BLaER1 treated with 17β-estradiol and CSF1 and Interleukin-3, amounts not matched to agents 10 nM and 100 nM (cell line): ENCODE data around the gene MGAT1.
"Not testable (repeated sequence)": the region's sequence is repeated elsewhere in the genome, so short reads cannot be mapped to it uniquely, and the experiment has no call there.

Experiments
- H3K27ac ChIP-seq, 11 experiments: shearing (Covaris generic); formaldehyde crosslinking; 2 replicates each; pipeline ENCODE4 v1.8.1; 2022
- H3K27me3 ChIP-seq, 11 experiments: shearing (Covaris generic); formaldehyde crosslinking; 2 replicates each; pipeline ENCODE4 v1.8.1; 2022
- H3K36me3 ChIP-seq, 11 experiments: shearing (Covaris generic); formaldehyde crosslinking; 2 replicates each; pipeline ENCODE4 v1.8.1; 2022
- H3K4me1 ChIP-seq, 10 experiments: shearing (Covaris generic); formaldehyde crosslinking; 2 replicates each; pipeline ENCODE4 v1.8.1; 2022
- H3K4me2 ChIP-seq, 11 experiments: shearing (Covaris generic); formaldehyde crosslinking; 2 replicates each; pipeline ENCODE4 v1.8.1; 2022
- H3K4me3 ChIP-seq, 10 experiments: shearing (Covaris generic); formaldehyde crosslinking; 2 replicates each; pipeline ENCODE4 v1.8.1; 2022
- H3K9ac ChIP-seq, 11 experiments: shearing (Covaris generic); formaldehyde crosslinking; 2 replicates each; pipeline ENCODE4 v1.8.1; 2022
- H3K9me3 ChIP-seq, 11 experiments: shearing (Covaris generic); formaldehyde crosslinking; replicated peaks in 1 of 11; 2 replicates each; pipeline ENCODE4 v1.8.1; 2022
- H4K20me1 ChIP-seq, 11 experiments: shearing (Covaris generic); formaldehyde crosslinking; 2 replicates each; pipeline ENCODE4 v1.8.1; 2022
- Cebpa-rat ChIP-seq, 11 experiments: shearing (Covaris generic); IDR thresholded peaks; 2 replicates each; pipeline ENCODE4 v1.8.1; 2022

Gene MGAT1

DNA sequence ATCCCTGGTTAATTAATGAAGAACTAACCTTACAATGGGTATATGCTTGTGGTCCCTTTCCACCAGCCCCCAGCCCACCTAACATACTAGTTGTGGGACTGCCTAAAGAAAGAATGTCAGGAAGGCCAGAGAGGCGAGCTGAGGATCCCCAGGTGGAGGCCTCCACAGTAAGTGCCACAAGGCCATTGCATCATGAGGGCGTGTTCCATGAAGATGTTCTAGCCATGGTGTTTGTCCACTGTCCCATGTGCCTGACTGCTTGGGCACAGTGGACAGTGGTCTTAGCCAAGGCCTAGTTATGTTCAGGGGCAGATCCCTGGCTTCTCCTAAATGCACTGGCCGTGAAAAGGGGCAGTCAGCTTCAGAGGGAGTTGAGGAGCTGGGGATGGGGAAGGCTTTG lies 37.3 kb upstream of the MGAT1 start:
- no peak for TF ChIP-seq Cebpa-rat (IDR thresholded peaks at IDR 0.05)
- H3K4me2 ChIP-seq, result no peak overlapping the region
- H4K20me1 ChIP-seq, result peaks cover 0 to 20% (median 0%) of the 10 kb centered on the region in 11 experiments; a peak in 3 of 22 replicates
- H3K27me3 ChIP-seq, result no peaks in the 10 kb centered on the region
- peaks cover 12 to 42% (median 33%) of the 10 kb centered on the region in 11 experiments for H3K36me3 ChIP-seq
- H3K9ac ChIP-seq, result no peak overlapping the region
- peaks cover 8 to 22% (median 14%) of the 10 kb centered on the region in 11 experiments; a peak in 20 of 22 replicates for H3K9me3 ChIP-seq
- no peak overlapping the region for H3K27ac ChIP-seq
- H3K4me1 ChIP-seq, result peaks cover 0 to 5% (median 0%) of the 10 kb centered on the region in 10 experiments; a peak in 2 of 20 replicates
- no peak overlapping the region for H3K4me3 ChIP-seq

DNA sequence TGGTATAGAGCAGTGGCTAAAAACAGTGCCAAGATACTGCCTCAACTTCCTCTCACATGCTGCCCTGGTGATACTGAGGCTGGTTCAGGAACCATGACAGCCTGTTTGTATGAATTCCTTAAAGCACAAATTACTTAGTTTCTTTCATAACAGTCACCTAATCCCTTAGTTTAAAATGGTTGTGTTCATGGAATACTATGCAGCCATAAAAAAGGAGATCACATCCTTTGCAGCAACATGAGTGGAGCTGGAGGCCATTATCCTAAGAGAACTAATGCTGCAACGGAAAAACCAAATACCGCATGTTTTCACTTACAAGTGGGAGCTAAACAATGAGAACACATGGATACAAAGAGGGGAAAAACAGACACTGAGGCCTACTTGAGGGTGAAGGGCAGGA lies 36.6 kb upstream of the MGAT1 start:
- H3K9me3 ChIP-seq, result peaks cover 8 to 22% (median 14%) of the 10 kb centered on the region in 11 experiments; a peak in 20 of 22 replicates
- H3K36me3 ChIP-seq, result peaks cover 19 to 49% (median 40%) of the 10 kb centered on the region in 11 experiments
- H3K4me3 ChIP-seq, result no peak overlapping the region
- no peak for TF ChIP-seq Cebpa-rat (IDR thresholded peaks at IDR 0.05)
- peaks cover 0 to 12% (median 0%) of the 10 kb centered on the region in 10 experiments; a peak in 4 of 20 replicates for H3K4me1 ChIP-seq
- no peaks in the 10 kb centered on the region for H3K27me3 ChIP-seq
- peaks cover 0 to 27% (median 0%) of the 10 kb centered on the region in 11 experiments; a peak in 4 of 22 replicates for H4K20me1 ChIP-seq
- H3K27ac ChIP-seq, result no peak overlapping the region
- no peak overlapping the region for H3K4me2 ChIP-seq
- no peak overlapping the region for H3K9ac ChIP-seq

- Histone ChIP-seq H3K27me3 (no peaks in the 10 kb centered on the region), H3K27ac (no peak overlapping the region), H3K9ac (no peak overlapping the region), H3K9me3 (peaks cover 8 to 19% (median 14%) of the 10 kb centered on the region in 11 experiments; a peak in 20 of 22 replicates), H3K36me3 (peaks cover 22 to 60% (median 43%) of the 10 kb centered on the region in 11 experiments), H3K4me1 (peaks cover 8 to 29% (median 10%) of the 10 kb centered on the region in 10 experiments), H3K4me2 (no peak overlapping the region), H4K20me1 (peaks cover 0 to 43% (median 0%) of the 10 kb centered on the region in 11 experiments; a peak in 4 of 22 replicates), H3K4me3 (no peak overlapping the region)
- no peak for TF ChIP-seq Cebpa-rat (IDR thresholded peaks at IDR 0.05)
These were observed 34.9 kb upstream of the MGAT1 start for GRCh38 chr5:180837478-180837877.

- TF ChIP-seq Cebpa-rat (IDR thresholded peaks at IDR 0.05), result no peak
These were observed 30.0 kb upstream of the MGAT1 start for GRCh38 chr5:180832638-180833068.

GRCh38 chr5:180831139-180832093 lies 28.8 kb upstream of the MGAT1 start:
- no peak for TF ChIP-seq Cebpa-rat (IDR thresholded peaks at IDR 0.05)
- peaks cover 0 to 43% (median 0%) of the 10 kb centered on the region in 11 experiments; a peak in 4 of 22 replicates for H4K20me1 ChIP-seq
- H3K9me3 ChIP-seq, result peaks cover 17 to 27% (median 23%) of the 10 kb centered on the region in 11 experiments
- peaks cover 26 to 61% (median 30%) of the 10 kb centered on the region in 10 experiments for H3K4me1 ChIP-seq
- H3K4me2 ChIP-seq, result peak overlapping the region; percentile 86 to 99 (median 96)
- no peaks in the 10 kb centered on the region for H3K27me3 ChIP-seq
- H3K36me3 ChIP-seq, result peaks cover 34 to 44% (median 39%) of the 10 kb centered on the region in 11 experiments
- H3K27ac ChIP-seq, result peak overlapping the region; percentile 94 to 100 (median 98)
- H3K9ac ChIP-seq, result peak overlapping the region; percentile 93 to 99 (median 98)
- peak overlapping the region; percentile 73 to 94 (median 86) for H3K4me3 ChIP-seq

More at GRCh38 chr5:180832638-180833068, 30.0 kb upstream of the MGAT1 start:
- peaks cover 17 to 27% (median 23%) of the 10 kb centered on the region in 11 experiments for H3K9me3 ChIP-seq
- H3K4me1 ChIP-seq, result peaks cover 26 to 51% (median 30%) of the 10 kb centered on the region in 10 experiments
- peaks cover 34 to 56% (median 51%) of the 10 kb centered on the region in 11 experiments for H3K36me3 ChIP-seq
- H3K4me2 ChIP-seq, result peak overlapping the region; percentile 86 to 99 (median 96)
- H3K4me3 ChIP-seq, result peak overlapping the region; percentile 73 to 94 (median 86); a peak in 19 of 20 replicates
- peak overlapping the region in 9 of 11 experiments; percentile 5 to 99 (median 98); a peak in 11 of 22 replicates for H3K27ac ChIP-seq
- H3K27me3 ChIP-seq, result no peaks in the 10 kb centered on the region
- H4K20me1 ChIP-seq, result peaks cover 0 to 49% (median 0%) of the 10 kb centered on the region in 11 experiments; a peak in 4 of 22 replicates
- peak overlapping the region; percentile 93 to 99 (median 98); a peak in 21 of 22 replicates for H3K9ac ChIP-seq

GRCh38 chr5:180830253-180831138 lies 27.9 kb upstream of the MGAT1 start:
- Histone ChIP-seq H3K9ac (peak overlapping the region; percentile 93 to 99 (median 98)), H3K4me1 (peaks cover 26 to 70% (median 30%) of the 10 kb centered on the region in 10 experiments), H3K9me3 (peaks cover 17 to 27% (median 23%) of the 10 kb centered on the region in 11 experiments), H3K4me3 (peak overlapping the region; percentile 73 to 94 (median 86)), H4K20me1 (peaks cover 0 to 34% (median 0%) of the 10 kb centered on the region in 11 experiments; a peak in 4 of 22 replicates), H3K36me3 (peaks cover 27 to 35% (median 30%) of the 10 kb centered on the region in 11 experiments), H3K4me2 (peak overlapping the region; percentile 86 to 99 (median 96)), H3K27me3 (no peaks in the 10 kb centered on the region), H3K27ac (peak overlapping the region; percentile 94 to 100 (median 98))
- TF ChIP-seq Cebpa-rat (IDR thresholded peaks at IDR 0.05), result no peak

- Histone ChIP-seq H3K27me3 (no peaks in the 10 kb centered on the region), H3K4me3 (peak overlapping the region; percentile 73 to 94 (median 86)), H3K9me3 (peaks cover 17 to 27% (median 23%) of the 10 kb centered on the region in 11 experiments), H3K4me2 (peak overlapping the region; percentile 86 to 99 (median 96)), H3K9ac (peak overlapping the region in 8 of 11 experiments; percentile 94 to 99 (median 98); a peak in 11 of 22 replicates), H3K4me1 (peaks cover 27 to 71% (median 31%) of the 10 kb centered on the region in 10 experiments), H3K27ac (peak overlapping the region in 9 of 11 experiments; percentile 96 to 100 (median 98); a peak in 13 of 22 replicates), H4K20me1 (peaks cover 0 to 26% (median 0%) of the 10 kb centered on the region in 11 experiments; a peak in 4 of 22 replicates), H3K36me3 (peaks cover 19 to 27% (median 22%) of the 10 kb centered on the region in 11 experiments)
- TF ChIP-seq Cebpa-rat (IDR thresholded peaks at IDR 0.05), result no peak
These were observed 27.1 kb upstream of the MGAT1 start for GRCh38 chr5:180829726-180830125.

GRCh38 chr5:180828756-180829531 lies 26.3 kb upstream of the MGAT1 start:
- H3K9ac ChIP-seq, result peak overlapping the region in 2 of 11 experiments; percentile 98 to 99; a peak in 5 of 22 replicates
- not testable (repeated sequence) for H3K27me3 ChIP-seq
- H3K4me3 ChIP-seq, result peak overlapping the region in 7 of 10 experiments; percentile 73 to 94 (median 84); a peak in 9 of 20 replicates
- peaks cover 27 to 71% (median 33%) of the 10 kb centered on the region in 10 experiments for H3K4me1 ChIP-seq
- peaks cover 17 to 27% (median 23%) of the 10 kb centered on the region in 11 experiments for H3K9me3 ChIP-seq
- H4K20me1 ChIP-seq, result peaks cover 0 to 19% (median 0%) of the 10 kb centered on the region in 11 experiments; a peak in 2 of 22 replicates
- peak overlapping the region in 5 of 11 experiments; percentile 96 to 99 (median 98); a peak in 8 of 22 replicates for H3K27ac ChIP-seq
- H3K36me3 ChIP-seq, result peaks cover 12 to 19% (median 15%) of the 10 kb centered on the region in 11 experiments; a peak in 21 of 22 replicates
- H3K4me2 ChIP-seq, result peak overlapping the region in 3 of 11 experiments; percentile 89 to 99 (median 97); a peak in 4 of 22 replicates

- not testable (repeated sequence) for H3K4me3 ChIP-seq, H4K20me1 ChIP-seq, H3K9ac ChIP-seq, H3K27me3 ChIP-seq
- H3K36me3 ChIP-seq, result peaks cover 9 to 16% (median 13%) of the 10 kb centered on the region in 11 experiments; a peak in 21 of 22 replicates
- H3K4me1 ChIP-seq, result peaks cover 15 to 65% (median 23%) of the 10 kb centered on the region in 10 experiments
- peak overlapping the region in 1 of 11 experiments; percentile 12; a peak in 1 of 22 replicates for H3K27ac ChIP-seq
- H3K4me2 ChIP-seq, result peak overlapping the region in 2 of 11 experiments; percentile 49 to 58; a peak in 2 of 22 replicates
- H3K9me3 ChIP-seq, result peaks cover 17 to 27% (median 23%) of the 10 kb centered on the region in 11 experiments
These were observed 24.8 kb upstream of the MGAT1 start for GRCh38 chr5:180827374-180827773.
